Measurements from ENCODE around the gene PUM1.

- no peak for TF ChIP-seq CTCF (IDR thresholded peaks at IDR 0.05; ENCODE audit: insufficient read depth, low read depth, low read length)
- TF ChIP-seq EZH2 (IDR thresholded peaks at IDR 0.05; ENCODE audit: insufficient read depth, low read length) = no peak
Observed at GRCh38 chr1:31007462-31007991, 58.0 kb downstream of the PUM1 start.

Data from astrocyte (in vitro differentiated cells and primary cell).